BJ (cell line): ENCODE measurements around the gene NFYC. TPM values are rescaled to one million over a fixed set of nuclear protein-coding genes. Genes with fewer than 3 reads are reported as not detected.

Experiments
- CTCF ChIA-PET: fragments of 350-600 bp; formaldehyde crosslinking; extraction: SDS; loops from one replicate; lab custom pipeline; 2021; ENCODE audit warnings: antibody characterized with exemption, inconsistent platforms; lab: Yijun Ruan, JAX
- POLR2A ChIA-PET: fragments of 300-600 bp; sonication (Branson Sonifier 250); formaldehyde crosslinking; extraction: SDS; loops from one replicate; lab custom pipeline; 2021; ENCODE audit warnings: antibody characterized with exemption; lab: Charles Lee
- DNase-seq: peaks from one replicate; pipeline ENCODE4 v3.0.0-alpha.2; 2011; ENCODE audit warnings: low read depth
- H3K27me3 ChIP-seq: 2 replicates; pipeline ENCODE4 v1.6.0; 2011; ENCODE audit warnings: low read length; ENCODE audit not compliant: control insufficient read depth, insufficient read depth
- H3K36me3 ChIP-seq: 2 replicates; pipeline ENCODE4 v1.5.1; 2011; ENCODE audit warnings: low read length; ENCODE audit not compliant: control insufficient read depth, insufficient read depth
- H3K4me3 ChIP-seq: 2 replicates; pipeline ENCODE4 v1.5.1; 2011; ENCODE audit warnings: low read depth, mild to moderate bottlenecking, control low read depth, low read length
- polyA plus RNA-seq: library from polyadenylated mRNA; depleted of rRNA; stranded (reverse); fragments of >200 nt; gene quantifications from 2 replicates; pipeline ENCODE4 v1.2.3, GENCODE V29; 2011
- TF ChIP-seq, protein P1 (sequence below): IDR thresholded peaks from 2 replicates; pipeline ENCODE4 v1.5.1; 2011; ENCODE audit warnings: low read depth, mild to moderate bottlenecking, control low read depth, inconsistent platforms, low read length, moderate library complexity; ENCODE audit not compliant: insufficient read depth

NFYC gene
- polyA plus RNA-seq, 1 experiment, result 63.2 TPM

GRCh38 chr1:40648928-40649591 is 42.4 kb upstream of the NFYC start:
- Histone ChIP-seq H3K36me3 (no peaks in the 10 kb centered on the region), H3K4me3 (no peak overlapping the region), H3K27me3 (peaks cover 10% of the 10 kb centered on the region)
- ChIA-PET POLR2A (no interaction called here), CTCF (interaction anchor here (0.6 kb wide), 1 partner anchor 319 kb away, joined by 3 read pairs; no protein-coding TSS in a partner anchor)
- no peak for DNase-seq
- TF ChIP-seq, protein P1, sequence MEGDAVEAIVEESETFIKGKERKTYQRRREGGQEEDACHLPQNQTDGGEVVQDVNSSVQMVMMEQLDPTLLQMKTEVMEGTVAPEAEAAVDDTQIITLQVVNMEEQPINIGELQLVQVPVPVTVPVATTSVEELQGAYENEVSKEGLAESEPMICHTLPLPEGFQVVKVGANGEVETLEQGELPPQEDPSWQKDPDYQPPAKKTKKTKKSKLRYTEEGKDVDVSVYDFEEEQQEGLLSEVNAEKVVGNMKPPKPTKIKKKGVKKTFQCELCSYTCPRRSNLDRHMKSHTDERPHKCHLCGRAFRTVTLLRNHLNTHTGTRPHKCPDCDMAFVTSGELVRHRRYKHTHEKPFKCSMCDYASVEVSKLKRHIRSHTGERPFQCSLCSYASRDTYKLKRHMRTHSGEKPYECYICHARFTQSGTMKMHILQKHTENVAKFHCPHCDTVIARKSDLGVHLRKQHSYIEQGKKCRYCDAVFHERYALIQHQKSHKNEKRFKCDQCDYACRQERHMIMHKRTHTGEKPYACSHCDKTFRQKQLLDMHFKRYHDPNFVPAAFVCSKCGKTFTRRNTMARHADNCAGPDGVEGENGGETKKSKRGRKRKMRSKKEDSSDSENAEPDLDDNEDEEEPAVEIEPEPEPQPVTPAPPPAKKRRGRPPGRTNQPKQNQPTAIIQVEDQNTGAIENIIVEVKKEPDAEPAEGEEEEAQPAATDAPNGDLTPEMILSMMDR, result no peak

DNA sequence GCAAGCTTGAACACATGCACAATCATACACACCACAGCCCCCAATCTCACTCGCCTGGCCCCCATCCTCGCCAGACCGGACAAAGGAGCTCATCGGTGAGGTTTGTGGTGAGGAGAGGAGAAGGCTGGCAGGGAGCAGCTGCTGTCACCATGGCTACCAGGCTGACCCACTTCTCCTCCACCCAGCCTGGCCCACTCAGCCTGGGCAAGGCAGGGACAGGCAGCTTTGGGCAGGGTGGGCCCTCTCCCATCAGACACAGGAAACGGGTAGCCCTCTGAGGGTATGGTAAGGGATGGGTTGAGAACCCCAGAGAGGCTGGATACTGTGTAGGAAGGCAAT is 41.9 kb upstream of the NFYC start:
- Histone ChIP-seq H3K36me3 (no peaks in the 10 kb centered on the region), H3K4me3 (no peak overlapping the region), H3K27me3 (peaks cover 14% of the 10 kb centered on the region)
- ChIA-PET CTCF (interaction anchor here (0.6 kb wide), 1 partner anchor 319 kb away, joined by 3 read pairs; no protein-coding TSS in a partner anchor), POLR2A (no interaction called here)
- DNase-seq, result no peak
- TF ChIP-seq, protein P1, result no peak

GRCh38 chr1:40650075-40650474 is 41.4 kb upstream of the NFYC start:
- Histone ChIP-seq H3K4me3 (no peak overlapping the region), H3K36me3 (no peaks in the 10 kb centered on the region), H3K27me3 (peaks cover 14% of the 10 kb centered on the region)
- ChIA-PET POLR2A (no interaction called here), CTCF (no interaction called here)
- DNase-seq, result no peak
- TF ChIP-seq, protein P1, result peak; percentile 25; the same call in 1 of the 2 replicates

DNA sequence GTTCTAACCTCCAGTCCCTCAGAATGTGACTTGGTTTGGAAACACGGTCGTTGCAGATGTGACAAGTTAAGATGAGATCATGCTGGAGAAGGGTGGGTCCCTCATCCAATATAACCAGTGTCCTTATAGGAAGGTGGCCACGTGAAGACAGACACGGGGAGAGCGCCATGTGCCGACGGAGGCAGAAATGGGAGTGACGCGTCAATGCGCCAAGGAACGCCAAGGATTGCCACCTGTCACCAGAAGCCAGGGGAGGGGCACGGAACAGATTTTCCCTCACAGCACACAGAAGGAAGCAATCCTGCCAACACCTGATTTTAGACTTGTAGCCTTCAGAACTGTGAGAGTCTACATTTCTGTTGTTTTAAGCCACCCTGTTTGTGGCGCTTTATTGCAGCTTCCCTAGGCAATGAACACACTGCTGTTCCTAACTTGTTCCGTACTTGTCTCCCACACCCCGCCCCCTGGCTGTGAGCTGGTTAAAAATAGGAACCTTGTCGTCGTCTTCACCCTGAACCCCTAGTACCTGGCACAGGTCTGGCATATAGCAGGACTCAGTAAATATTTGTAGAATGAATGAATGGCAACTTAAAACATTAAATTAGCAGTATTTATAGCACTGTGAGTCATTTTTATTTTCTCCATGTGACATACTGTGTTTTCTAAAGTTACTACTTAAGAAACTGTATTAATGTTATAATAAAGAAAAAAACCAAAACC is 40.2 kb upstream of the NFYC start:
- CTCF ChIA-PET, result no interaction called here
- Histone ChIP-seq H3K4me3 (no peak overlapping the region), H3K27me3 (peaks cover 16% of the 10 kb centered on the region), H3K36me3 (no peaks in the 10 kb centered on the region)
- POLR2A ChIA-PET, result no interaction called here
- TF ChIP-seq, protein P1, result no peak
- DNase-seq, result no peak

- CTCF ChIA-PET, result no interaction called here
- Histone ChIP-seq H3K27me3 (peaks cover 18% of the 10 kb centered on the region), H3K4me3 (no peak overlapping the region), H3K36me3 (no peaks in the 10 kb centered on the region)
- no peak for DNase-seq
- POLR2A ChIA-PET, result no interaction called here
- TF ChIP-seq, protein P1, result no peak
Measured at GRCh38 chr1:40652468-40652867, 39.0 kb upstream of the NFYC start.
